HG02938 (cell line): ENCODE data around the gene UGT2A1.

ENCODE experiments used
- ATAC-seq: cut with Tn5 transposase; IDR thresholded peaks from one replicate; pipeline ENCODE4 v1.9.1; 2021; ENCODE audit warnings: mild to moderate bottlenecking, moderate library complexity; ENCODE audit not compliant: unreplicated experiment

UGT2A1 gene

DNA sequence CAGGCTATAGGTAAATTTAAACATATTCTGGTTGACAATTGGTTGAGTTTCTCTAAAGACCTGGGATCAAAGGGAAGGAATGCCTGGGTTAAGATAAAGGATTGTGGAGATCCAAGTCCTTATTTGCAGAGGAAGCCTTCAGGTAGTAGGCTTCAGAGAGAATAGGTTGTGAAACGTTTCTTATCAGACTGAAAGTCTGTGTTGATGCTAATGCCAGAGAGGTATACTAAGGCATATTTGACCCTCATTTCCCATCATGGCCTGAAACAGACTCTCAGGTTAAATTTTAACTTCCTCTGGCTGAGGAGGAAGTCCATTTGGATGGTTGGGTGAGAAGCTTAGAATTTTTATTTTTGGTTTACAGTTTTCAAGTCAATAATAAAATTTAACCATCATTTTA is 61.7 kb downstream of the UGT2A1 start:
- no peak for ATAC-seq

- no peak for ATAC-seq
Observed at GRCh38 chr4:69589884-69590283, 63.2 kb downstream of the UGT2A1 start.

GRCh38 chr4:69584135-69584534 is 68.9 kb downstream of the UGT2A1 start:
- ATAC-seq: no peak

DNA sequence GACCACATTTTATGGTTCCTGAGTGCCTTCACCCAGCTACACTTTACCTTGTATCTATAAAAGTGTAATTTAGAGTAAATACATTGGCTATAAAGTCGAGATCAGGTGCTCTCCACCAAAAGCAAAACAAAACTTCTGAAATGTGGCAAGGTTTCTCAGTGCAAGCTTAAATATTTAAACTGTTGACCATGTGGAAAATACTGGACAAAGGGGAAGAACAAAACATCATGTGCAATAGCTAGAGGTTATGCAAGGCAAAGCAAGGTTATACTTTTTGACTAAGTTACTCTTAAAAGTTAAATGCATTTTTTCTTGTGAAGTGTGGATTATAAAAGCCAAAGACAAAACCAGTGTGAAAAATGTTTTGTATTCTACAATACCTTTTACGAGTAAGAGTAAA is 69.5 kb downstream of the UGT2A1 start:
- ATAC-seq: no peak

GRCh38 chr4:69577245-69577644 is 75.8 kb downstream of the UGT2A1 start:
- no peak for ATAC-seq

DNA sequence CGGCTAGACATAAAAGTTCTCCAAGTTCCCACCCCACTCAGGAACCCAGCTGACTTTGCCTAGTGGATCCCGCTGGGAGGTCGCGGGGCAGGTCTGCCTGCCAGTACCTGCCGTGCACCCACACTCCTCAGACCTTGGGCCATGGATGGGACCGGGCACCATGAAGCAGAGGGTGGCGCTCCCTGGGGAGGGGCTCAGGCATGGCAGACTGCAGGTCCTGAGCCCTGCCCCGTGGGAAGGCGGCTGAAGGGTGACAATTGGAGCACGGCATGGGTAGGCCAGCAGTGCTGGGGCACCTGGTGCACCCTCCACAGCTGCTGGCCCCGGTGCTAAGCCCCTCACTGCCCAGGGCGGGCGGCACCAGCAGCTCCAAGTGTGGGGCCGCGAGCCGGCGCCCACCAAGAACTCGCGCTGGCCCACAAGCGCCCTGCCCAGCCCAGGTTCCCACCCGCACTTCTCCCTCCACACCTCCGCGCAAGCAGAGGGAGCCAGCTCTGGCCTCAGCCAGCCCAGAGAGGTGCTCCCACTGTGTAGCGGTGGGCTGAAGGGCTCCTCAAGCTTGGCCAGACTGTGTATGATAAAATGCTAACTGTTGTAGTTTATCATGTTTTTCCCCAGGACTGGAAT is 76.7 kb downstream of the UGT2A1 start:
- ATAC-seq: no peak

DNA sequence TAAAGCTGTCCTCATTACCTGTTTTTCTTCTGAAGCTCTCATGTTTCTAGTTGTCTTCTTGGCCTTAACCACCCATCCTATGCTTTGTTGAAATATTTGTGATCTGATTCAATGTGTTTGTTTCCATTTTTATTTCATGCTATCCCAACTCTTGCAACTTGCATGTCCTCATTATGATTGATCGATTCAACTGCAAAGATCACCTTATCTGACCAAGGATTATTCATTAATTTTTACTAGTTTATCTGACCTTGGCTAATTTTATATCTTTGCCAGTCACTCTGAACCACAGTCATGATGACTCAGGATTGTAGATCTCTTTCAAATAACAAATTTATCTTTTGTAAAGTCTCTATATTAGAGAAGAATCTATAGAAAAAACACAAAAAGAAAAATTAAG is 84.3 kb downstream of the UGT2A1 start:
- no peak for ATAC-seq

- ATAC-seq: no peak
Observed at GRCh38 chr4:69563424-69563823, 89.6 kb downstream of the UGT2A1 start.

DNA sequence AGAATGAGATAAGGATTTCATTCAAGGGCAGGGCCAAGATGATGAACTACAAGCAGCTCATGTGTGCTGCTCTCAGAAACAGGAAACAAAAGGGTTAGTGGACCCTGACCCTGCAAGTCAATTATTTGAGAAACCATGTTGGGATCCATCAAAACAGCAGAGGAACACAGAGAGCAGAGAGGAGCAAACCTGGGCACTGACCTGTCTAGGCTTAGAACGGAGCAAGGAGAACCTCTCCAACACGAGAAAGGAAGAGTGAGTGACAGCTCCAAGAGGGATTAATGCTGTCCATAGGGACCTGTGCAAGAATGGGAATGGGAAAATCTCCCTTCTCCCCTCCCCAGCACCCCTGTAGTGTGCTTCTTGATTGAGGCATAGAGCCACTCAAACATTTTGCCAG is 103.4 kb downstream of the UGT2A1 start:
- ATAC-seq: no peak

DNA sequence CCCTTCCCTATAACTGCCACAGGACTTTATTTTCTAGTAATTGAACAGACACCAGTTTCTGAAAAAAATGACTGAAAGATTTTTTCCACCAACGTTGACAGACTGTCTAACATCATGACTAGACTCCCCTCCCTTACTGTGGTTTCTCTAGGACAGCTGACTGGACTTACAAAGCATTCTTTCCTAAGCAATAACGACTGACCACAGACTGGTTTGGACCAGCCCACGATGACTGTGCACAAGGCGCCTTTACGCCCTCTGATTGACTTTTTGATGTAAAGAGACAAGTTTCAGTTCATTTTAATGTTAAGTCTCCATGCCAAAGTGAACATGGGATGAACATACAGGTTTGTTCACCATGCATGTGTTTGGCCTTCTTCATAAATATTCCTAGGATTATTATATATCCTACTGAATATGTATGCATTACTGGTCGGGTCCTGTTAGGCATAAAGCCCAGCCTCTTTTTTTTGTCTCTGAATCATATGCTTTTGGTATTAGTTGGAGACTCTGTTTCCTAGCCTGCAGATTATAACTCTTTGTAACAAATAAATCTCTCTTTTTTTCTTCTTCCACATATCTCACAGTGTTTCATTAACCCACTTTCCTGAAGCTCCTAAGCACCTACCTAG is 106.8 kb downstream of the UGT2A1 start:
- ATAC-seq: no peak
